ENCODE results near the gene CDC42EP4.

Gene CDC42EP4

GRCh38 chr17:73248532-73248931 lies 63.3 kb downstream of the CDC42EP4 start:
- no peak for DNase-seq (ENCODE audit: low read depth)
- TF ChIP-seq, protein P1, sequence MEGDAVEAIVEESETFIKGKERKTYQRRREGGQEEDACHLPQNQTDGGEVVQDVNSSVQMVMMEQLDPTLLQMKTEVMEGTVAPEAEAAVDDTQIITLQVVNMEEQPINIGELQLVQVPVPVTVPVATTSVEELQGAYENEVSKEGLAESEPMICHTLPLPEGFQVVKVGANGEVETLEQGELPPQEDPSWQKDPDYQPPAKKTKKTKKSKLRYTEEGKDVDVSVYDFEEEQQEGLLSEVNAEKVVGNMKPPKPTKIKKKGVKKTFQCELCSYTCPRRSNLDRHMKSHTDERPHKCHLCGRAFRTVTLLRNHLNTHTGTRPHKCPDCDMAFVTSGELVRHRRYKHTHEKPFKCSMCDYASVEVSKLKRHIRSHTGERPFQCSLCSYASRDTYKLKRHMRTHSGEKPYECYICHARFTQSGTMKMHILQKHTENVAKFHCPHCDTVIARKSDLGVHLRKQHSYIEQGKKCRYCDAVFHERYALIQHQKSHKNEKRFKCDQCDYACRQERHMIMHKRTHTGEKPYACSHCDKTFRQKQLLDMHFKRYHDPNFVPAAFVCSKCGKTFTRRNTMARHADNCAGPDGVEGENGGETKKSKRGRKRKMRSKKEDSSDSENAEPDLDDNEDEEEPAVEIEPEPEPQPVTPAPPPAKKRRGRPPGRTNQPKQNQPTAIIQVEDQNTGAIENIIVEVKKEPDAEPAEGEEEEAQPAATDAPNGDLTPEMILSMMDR (IDR thresholded peaks at IDR 0.05; ENCODE audit: control insufficient read depth, insufficient read depth, low read depth, low read length, missing control alignments) = no peak
- no peak overlapping the region for H3K4me3 ChIP-seq (ENCODE audit: control insufficient read depth, low read depth, low read length)

- H3K4me3 ChIP-seq (ENCODE audit: control insufficient read depth, low read depth, low read length) = no peak overlapping the region
- DNase-seq (ENCODE audit: low read depth) = no peak
- TF ChIP-seq, protein P1 (IDR thresholded peaks at IDR 0.05; ENCODE audit: control insufficient read depth, insufficient read depth, low read depth, low read length, missing control alignments) = peak; percentile 34
These were observed 64.1 kb downstream of the CDC42EP4 start for GRCh38 chr17:73247726-73248125.

DNA sequence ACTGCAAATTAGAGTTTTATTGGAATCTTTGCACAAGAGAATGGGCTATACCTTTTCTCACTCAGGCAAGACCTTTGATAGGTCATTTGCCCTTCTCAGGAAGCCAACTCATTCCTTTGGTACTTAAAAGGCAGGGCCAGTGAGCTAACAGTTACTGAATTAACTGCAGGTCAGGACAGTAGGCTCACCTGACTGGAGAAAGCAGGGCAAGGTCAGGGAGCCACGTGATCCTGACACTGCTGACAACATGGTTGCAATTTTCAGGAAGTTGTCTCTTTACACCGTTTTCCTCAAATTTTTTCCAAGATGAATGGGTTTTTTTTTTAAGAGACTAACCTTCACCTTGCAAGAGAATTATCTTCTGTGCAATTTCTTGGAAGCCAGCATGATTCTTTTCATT lies 71.2 kb downstream of the CDC42EP4 start:
- no peak overlapping the region for H3K4me3 ChIP-seq (ENCODE audit: control insufficient read depth, low read depth, low read length)
- TF ChIP-seq, protein P1 (IDR thresholded peaks at IDR 0.05; ENCODE audit: control insufficient read depth, insufficient read depth, low read depth, low read length, missing control alignments) = no peak
- no peak for DNase-seq (ENCODE audit: low read depth)

GRCh38 chr17:73237714-73238113 lies 74.1 kb downstream of the CDC42EP4 start:
- TF ChIP-seq, protein P1 (IDR thresholded peaks at IDR 0.05; ENCODE audit: control insufficient read depth, insufficient read depth, low read depth, low read length, missing control alignments) = no peak
- H3K4me3 ChIP-seq (ENCODE audit: control insufficient read depth, low read depth, low read length) = no peak overlapping the region
- no peak for DNase-seq (ENCODE audit: low read depth)

DNA sequence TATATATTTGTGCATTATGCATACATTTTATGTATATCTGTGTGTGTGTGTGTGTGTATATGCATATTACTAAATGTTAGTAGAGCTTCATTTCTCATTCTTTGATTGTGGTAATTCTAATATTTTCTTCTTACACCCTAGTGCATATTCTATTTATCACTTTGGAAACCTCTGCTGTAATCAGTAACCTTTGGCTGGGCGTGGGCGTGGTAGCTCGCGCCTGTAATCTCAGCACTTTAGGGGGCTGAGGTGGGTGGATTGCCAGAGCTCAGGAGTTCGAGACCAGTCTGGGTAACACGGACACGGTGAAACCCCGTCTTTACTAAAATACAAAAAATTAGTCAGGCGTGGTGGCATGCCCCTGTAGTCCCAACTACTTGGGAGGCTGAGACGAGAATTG lies 77.1 kb downstream of the CDC42EP4 start:
- no peak for DNase-seq (ENCODE audit: low read depth)
- H3K4me3 ChIP-seq (ENCODE audit: control insufficient read depth, low read depth, low read length) = no peak overlapping the region
- TF ChIP-seq, protein P1 (IDR thresholded peaks at IDR 0.05; ENCODE audit: control insufficient read depth, insufficient read depth, low read depth, low read length, missing control alignments) = no peak
